ENCODE results near the gene EPHA2.
"Not testable (repeated sequence)": the region's sequence is repeated elsewhere in the genome, so short reads cannot be mapped to it uniquely, and the experiment has no call there.

Gene EPHA2

DNA sequence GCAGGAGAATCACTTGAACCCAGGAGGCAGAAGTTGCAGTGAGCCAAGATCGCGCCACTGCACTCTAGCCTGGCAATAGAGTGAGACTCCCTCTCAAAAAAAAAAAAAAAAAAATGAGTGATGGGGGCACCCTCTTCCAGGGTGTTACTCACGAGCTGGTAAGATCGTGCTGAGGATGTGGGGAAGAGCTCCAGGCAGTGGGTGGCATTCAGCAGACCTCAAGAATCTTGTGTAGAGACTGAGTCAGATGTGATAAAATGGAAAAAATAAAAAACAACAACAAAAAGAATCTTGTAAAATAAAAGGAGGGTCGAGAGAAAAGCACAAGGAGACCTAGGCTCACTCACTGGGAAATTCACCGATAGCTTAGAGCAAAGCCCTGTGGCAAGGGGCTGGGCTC is 38.5 kb downstream of the EPHA2 start:
- DNase-seq, result no peak

DNA sequence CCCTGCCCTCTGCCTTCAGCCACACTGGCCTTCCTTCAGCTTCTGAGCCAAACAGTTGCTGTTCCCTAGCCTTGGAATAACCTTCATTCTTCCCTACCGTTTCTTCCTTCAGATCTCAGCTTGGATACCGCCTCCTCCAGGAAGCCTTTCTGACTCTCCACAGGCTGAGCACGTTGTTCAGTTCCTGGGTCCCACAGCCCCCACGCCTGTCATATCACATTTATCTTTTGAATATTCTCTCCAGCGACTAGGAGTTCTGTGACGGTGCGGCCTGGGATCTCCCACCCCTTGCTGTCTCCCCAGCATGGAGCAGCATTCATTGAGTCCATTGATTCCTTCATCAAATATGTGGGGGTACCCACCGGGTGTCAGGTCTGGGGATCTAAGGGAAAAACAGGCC is 39.2 kb downstream of the EPHA2 start:
- no peak for DNase-seq

DNA sequence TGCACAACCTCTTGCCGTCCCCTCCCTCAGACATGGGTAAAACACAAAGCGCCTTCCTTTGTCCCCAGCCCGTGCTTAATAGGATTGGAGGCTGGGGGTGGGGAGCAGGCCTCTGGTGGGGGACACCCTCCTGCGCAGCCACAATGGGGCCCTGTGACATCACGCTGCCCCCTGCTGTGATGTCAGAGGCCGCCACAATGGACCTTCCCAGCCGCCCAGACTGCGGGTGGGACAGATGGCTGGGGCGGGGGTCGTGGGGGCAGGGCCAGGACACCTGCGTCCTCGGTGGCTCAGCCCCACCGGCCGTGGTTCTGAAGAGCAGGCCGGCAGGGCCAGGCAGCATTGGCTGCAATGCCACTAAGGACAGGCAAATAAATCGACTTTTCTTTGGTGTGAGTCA is 39.9 kb downstream of the EPHA2 start:
- DNase-seq, result no peak

DNA sequence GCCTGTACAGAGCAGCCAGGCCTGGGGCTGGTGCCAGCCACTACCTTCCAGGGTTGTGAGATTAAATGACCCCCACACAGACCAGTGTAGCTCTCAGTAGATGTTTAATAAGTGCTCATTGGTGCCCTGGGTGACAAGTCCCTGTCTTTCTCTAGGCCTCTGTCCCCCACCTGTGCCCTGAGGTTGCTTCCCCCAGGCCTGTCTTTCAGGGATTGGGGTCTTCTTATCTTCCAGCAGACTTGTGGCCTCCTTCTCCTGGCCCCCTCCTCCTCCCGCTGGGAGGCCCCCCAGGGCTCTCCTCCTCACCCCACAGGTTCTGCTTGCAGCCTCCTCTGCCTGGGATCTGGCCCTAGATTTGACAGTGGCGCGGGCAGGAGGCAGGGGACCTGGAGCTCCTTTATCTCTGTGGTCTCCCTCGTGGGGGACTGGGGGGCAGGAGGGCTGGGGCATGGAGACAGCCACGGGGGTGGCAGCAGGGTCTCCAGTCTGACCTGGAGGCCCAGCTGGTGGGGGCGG is 40.3 kb downstream of the EPHA2 start:
- no peak for DNase-seq

DNA sequence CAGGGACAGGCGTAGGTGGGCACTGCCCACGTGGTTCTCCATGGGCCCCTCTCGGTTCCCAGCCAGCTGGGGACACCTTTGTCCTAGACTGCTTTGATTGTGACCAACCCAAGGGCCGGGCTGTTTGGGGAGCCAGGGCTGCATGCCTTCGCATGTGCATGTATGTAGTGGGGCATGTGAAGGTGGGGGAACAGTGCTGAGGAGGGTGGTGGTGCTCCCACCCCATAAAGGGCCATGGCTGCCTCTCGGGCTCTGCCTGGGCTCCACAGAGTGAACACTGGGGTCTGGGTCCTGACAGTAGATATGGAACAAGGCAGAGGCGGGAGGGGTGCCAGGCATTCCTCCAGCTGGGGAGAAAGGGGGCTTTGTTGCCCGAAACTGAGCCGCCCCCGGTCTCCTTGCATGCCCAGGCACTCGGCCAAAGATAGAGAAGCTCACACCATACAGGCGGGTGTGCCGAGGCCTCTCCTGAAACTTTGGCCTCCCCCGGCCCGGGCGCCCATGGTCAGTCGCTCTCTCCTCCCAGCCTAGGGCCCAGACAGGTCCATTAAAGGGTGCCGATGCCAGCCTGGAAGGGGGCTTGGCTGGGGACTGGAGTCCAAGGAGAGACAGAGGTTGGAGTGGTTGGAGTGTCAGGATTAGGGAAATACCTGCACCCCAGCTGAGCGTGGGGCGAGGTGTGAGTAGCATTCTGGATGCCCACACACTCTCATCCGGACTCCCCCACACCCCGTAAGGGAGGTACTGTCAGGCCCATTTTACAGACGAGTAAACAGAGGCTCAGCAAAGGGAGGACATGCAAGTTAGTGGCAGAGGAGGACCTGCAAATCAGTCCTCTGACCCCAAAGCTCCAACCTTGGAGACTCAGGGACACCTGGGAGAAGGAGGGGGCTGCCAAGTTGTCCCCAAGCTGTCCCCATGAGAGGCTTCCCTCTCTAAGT is 41.1 kb downstream of the EPHA2 start:
- no peak for DNase-seq

DNA sequence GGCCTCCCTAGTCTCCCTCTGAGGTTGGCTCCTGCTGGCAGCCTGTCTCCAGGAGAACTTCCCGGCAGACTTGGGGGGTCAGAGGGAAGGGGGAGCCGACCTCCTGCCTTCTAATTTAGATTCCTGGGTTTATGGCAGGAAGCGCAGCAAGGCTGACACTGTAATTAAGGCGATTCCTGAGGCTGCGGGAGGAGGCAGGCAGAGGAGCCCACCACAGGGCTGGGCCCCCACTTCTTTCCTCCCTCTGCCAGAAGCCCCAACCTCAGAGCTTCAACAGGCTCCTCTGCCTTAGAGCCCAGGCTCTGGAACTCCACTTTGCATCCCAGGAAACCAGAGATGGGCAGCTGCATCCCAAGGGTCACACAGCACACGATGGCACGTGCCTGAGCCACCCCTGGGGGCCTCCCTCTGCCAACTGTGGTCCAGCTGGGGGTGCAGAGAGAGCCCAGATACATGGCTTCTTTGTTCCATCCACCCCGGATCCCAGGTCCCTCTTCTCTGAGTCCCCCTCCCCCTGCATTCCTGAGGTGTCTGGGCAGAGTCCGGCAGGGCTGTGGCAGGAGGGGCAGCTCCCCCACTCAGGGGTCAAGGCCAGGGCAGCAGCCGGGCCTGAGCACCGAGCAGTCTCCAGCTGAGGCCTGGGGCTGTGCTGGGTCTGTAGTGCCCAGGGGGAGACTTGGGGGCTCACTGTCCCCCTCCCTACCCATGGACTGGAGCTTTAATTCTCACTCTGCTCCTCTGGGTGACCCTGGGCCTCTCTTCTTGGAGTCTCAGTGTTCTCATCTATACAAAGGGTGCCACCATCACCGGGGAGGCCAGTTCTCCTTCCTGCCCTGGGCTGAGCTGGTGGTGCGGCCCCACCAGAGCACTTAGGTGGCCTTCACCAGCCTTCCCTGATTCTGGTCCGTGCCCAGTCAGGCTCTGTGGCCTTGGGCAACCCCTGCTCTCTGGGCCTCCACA is 43.0 kb downstream of the EPHA2 start:
- DNase-seq, result no peak

DNA sequence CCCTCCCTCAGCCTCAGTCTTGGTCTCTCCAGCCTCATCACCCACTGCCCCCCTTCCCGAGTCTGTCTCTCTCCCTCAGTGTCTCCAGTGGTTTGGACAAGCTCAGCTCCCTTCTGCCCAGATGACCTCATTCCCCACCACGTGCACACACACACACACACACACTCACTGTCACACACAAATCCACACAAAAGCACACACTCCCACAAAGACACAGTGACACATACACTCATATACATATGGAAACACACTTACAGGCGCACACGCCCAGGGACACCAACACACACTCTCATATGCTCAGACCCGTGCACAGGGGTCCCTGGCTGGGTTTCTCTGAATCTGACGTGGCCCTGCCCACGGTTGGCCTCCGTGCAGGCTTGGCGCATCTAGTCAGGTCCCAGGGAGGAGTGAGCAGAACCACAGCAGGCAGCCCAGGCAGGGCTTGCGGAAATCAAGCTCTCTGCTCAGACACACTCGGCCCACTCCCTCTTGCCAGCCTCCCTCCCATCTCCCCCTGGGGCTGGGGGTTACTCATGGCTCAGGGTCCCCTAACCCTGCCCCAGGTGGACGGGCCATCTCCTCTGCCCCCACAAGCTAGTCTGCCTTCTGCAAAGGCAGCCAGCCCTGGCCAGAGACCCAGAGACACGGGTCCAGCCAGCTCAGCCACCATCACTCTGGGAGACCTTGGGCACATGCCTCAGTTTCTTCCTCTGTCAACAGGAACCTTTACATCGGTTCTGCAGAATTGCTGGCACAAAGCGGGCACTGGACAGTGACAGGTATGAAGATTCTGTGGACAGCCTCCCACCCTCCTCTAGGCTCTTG is 43.9 kb downstream of the EPHA2 start:
- no peak for DNase-seq

DNA sequence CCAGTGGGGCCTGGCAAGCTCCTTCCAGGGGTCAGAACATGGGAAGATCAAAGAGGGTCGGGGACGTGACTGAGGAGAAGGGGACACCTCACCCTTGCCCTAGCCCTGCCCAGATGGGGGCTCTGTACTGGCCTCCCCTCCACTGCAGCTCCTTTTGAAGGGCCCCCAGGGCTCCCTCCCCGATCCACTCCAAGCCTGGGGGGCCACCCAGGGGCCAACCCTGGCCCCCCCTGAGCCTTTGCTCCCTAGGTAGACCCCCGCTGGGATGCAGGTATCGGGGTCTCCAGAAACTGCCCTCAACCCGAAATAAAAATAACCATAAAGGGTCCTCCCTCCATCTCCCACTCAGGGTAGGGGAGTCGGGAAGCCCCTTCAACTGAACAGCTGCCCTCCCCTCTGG is 45.0 kb downstream of the EPHA2 start:
- no peak for DNase-seq

DNA sequence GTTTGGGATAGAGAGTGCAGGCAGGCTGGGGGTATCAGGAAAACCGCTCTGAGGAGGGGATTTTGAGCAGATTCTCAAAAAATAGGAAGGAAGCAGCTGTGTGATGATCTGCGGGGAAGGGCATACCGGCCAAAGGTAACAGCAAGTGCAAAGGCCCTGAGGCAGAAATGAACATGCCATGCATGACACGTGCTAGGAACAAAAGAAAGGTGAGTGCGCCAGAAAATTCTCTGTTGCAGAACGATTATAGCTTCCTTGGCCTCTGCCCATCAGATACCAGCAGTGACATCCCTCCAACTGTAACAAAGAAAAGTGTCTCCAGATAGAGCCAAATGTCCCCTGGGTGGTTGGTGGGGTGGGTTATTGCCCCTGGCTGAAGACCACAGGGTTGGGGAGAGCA is 45.4 kb downstream of the EPHA2 start:
- DNase-seq, result no peak

DNA sequence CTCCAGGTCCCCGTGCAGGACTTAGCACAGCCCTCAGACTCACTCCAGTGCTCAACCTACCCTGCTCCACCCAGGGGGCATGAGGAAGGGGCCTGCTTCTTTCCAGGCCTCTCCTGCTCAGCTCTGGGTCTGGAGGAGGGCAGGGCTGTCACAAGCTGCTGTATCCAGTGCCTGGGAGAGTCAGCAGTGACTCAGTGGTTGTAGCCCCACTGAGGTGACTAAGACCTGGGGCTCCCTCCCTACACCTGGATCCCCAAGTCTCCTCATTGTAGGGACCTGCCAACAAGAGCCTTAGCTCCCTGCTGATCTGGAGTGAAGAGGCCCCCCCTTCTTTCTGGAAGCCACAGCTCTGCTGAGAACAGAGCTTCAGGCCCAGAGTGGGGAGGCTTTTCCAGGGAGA is 46.3 kb downstream of the EPHA2 start:
- no peak for DNase-seq

DNA sequence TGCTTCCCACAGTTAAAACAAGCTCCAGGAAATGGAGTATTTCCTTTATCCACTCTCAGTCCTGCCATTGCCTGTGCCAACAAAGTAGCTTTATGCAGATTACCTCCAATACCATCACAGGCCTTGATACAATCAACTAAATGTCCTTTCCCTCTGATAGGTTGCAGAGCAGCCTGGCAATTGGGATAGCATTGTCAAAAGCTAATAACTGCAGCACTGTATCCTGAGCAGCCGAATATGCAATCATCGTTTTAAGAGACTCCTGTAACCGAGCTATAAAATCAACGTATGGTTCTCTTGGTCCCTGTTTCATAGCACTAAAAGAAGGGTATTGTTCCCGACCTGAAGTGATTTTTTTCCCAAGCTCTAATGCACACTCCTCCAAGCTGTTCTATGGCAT is 48.8 kb downstream of the EPHA2 start:
- DNase-seq, result not testable (repeated sequence)

DNA sequence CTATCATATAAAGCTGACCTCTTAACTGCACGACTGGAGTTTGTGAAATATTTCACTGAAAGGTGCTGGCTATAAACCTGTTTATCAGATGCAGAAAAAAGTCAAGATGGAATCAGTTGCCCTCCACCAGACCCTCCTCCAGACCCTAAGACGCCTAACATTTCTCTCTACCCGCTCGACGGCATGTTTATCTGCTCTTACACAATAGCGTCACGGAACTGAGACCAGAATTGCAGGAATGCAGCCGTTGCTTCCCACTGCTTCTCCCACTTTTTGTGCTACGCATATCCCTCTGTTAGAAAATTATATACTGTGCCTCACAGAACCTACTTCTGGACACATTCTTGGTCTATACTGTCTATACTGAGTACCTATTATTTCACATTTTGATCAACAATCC is 54.2 kb downstream of the EPHA2 start:
- no peak for DNase-seq

DNA sequence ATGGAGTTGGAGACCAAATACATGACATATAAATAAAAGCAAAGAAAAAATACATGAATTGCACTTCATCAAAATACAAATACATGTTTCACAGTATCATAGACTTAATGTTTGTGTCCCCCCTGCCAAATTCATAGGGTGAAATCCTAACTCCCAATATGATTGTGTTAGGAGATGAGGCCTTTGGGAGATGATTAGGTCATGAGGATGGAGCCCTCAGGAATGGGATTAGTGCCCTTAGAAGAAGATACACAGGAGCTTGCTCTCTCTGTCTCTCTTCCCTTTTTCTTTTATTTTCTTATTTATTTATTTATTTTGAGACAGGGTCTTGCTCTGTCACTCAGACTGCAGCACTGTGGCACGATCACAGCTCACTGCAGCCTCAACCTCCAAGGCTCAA is 56.5 kb downstream of the EPHA2 start:
- no peak for DNase-seq

DNA sequence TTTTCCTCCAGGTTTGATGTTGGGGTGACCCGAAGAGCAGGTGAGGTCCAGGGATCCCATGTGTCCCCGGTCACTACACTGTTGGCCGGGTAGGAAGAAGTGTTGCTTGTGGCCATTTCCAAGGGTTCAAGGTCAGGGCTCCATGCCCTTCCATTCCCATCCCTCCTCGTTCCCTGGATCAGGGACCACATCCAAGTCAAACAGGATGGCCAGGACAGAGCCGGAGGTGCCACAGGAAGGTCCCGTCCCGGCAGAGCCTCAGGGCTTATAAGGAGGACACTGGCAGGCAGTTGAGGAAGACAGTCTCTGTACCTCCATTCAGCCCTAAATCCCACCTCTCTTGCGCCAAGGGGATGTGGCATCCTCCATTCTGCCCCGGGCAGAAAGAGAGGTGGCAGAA is 60.4 kb downstream of the EPHA2 start:
- DNase-seq, result no peak

DNA sequence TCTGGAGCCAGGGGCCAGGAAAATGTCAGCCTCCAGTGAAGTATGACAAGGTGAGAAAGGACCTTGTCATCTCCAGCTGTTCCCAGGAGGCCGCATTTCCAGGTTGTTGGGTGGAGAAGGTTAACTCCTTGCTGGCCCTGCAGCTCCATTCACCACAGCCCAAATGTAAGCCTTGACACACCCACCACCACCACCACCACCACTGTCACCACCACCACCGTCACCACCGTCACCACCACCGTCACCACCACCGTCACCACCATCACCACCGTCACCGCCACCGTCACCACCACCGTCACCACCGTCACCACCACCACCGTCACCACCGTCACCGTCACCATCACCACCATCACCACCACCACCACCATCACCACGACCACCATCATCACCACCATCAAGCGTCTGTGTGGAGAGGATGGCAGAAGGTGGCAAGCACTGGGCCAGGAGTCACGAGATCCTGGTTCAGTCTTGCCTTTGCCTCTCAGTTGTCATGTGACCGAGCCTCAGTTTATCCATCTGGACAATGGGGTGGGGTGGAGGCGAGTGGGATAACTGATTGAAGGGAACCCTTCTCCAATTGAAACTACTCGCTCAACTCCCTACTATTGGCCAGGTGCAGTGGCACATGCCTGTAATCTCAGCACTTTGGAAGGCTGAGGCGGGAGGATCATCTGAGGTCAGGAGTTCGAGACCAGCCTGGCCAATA is 61.3 kb downstream of the EPHA2 start:
- DNase-seq, result no peak

DNA sequence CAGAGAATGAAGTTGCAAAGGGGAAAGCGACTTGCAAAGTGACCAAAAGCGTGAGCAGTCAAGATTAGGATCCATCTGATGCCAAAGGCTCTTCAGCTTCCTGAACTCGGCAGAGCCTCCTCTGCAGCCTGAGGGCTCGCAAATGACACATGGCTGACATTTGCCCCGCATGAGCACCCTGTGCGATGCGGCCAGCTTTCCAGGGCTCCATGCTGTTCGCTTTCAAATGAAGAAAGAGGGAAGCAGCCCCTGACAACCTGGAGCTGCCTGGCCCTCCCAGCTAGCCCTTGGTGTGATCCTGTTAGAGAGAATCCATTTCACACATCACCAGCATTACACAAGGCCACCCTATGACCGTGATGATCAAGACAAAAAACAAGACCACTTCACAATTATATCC is 62.3 kb downstream of the EPHA2 start:
- DNase-seq, result no peak

DNA sequence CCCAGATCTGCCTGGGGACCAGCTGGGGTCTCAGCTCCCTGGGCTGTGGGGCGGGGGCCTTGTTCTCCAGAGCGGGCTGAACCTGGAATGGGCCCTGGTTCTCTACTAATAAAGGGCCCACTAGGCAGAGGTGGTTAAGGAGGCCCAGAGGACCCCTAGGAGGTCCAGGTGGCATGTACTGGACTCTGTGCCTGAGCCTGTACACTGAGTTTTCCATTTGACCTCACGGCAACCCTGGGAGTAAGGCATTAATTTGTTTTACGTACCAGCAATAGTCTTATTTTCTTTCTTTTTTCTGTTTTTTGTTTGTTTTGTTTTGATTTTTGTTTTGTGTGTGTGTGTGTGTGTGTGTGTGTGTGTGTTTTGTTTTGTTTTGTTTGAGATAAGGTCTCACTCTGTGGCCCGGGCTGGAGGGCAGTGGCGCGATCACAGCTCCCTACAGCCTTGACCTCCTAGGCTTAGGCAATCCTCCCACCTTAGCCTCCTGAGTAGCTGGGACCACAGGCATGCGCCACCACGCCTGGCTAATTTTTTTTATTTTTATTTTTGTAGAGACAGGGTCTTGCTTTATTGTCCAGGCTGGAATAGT is 62.9 kb downstream of the EPHA2 start:
- no peak for DNase-seq

DNA sequence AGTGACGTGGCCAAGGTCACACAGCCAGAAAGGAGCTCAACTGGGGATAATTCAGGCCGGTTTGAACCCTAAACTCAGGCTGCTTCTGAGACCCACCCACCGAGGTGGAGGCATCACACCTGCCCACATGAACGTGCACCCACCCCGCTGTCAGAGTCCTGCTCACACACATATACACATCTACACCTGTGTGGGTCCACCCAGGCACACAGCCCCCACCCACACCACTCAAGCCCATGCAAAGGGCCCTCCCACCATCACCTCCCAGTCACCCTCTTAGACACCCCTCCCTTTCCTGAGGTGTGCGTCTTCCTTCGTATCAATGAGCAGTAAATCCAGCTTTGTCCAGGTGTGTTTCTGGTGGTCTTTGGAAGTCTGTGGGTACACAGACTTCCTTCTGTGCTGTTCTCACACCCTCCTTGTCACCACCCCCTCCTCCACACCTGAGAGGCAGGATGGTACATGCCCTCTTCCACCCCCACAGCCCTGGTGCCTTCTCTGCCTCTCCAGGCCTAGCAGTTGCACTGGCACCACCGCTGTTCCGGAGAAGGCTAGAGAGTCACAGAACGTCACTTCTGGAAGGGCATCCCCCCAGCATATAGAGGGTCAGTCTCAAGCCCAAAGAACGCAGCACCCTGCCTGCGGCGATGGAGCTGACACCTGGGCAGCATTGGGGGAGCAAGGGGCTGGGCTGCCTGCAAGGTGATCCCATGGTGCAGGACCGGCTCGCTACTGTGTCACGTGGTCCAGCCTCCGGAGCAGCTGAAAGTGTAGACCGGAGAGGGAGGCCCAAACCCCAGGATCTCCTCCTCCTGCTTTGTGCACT is 63.6 kb downstream of the EPHA2 start:
- DNase-seq, result no peak

DNA sequence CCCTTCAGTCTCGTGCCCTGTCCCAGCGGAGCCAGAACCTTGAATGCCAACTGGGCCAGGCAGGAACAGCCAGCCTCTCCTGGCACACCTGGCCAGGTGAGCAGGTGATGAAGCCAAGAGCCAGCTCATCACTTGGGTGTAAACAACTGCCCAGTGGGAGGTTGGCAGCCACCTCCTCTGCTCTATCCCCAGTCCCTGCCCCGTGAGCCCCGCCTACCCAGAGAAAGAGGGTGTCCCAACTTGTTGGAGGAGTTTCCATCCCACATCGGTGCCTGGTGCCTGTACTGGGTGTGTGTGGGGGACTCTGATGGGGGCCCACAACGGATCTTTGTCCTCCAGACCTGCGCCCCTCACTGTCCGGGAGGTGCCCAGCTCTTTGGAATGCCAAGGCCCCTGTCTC is 64.6 kb downstream of the EPHA2 start:
- DNase-seq, result no peak

DNA sequence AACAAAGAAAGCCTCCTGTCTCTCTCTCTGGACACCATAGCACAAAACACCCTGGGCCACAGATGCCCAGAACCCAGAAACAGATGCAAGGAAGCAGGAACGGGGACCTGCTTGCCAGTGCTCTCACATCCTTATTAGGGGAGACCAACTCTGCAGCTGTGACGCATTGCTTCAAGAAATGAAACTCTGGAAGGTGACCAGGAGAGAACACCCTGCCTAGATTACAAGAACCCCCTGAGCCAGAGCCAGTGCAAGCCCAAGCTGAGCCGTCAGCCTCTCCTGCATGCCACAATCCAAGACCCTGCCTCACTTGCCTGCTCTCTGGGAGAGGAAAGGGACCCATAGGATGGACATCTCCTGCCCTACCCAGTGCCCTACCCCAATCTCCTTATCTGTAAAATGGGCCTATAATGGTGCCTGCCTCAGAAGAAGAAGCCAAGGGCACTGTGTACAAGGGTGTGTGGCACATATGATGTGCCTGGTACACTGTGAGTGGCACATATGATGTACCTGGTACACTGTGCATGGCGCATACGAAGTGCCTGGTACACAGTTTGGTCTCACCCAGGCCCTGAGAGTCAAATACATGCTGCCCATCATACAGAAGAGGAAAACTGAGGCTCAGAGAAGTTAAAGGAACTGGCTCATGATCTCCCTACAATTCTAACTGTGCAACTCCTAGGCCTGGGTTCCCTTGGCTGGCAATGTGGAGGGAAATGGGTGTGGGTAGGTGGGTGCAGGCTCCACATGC is 65.6 kb downstream of the EPHA2 start:
- no peak for DNase-seq

All from AML-193 (cell line).